ENCODE data around the gene HDAC7.

Gene HDAC7

DNA sequence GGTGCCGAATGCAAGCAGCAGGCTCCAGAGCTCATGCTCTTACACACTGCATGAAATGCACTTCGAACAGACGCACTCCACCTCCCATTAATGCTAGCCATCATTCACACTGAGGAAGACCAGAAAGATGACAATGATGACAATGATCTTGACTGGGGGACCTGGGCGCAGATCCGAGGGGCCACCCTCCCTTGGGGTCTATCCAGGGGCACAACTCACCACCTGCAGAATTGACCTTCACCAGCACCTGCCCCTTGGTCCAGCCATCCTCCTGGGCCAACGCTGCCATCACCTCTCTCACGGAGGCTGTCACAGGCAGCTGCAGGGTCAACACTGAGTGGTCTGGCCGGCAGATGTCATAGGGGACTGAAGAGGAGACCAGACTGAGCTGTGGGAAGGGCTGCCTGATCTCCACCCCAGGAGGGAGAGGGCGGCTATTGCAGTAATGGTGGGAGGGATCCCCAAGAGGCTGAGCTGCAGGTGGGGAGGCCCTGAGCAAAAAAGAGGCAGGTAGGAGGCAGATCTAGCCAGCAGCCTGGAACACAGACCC lies 76.3 kb downstream of the HDAC7 start:
- DNase-seq = no peak

- peak; percentile 66 to 75 for DNase-seq
Observed at GRCh38 chr12:47742253-47742825, 77.4 kb downstream of the HDAC7 start.

GRCh38 chr12:47741340-47741703 lies 78.4 kb downstream of the HDAC7 start:
- peak; percentile 22 to 30 for DNase-seq

DNA sequence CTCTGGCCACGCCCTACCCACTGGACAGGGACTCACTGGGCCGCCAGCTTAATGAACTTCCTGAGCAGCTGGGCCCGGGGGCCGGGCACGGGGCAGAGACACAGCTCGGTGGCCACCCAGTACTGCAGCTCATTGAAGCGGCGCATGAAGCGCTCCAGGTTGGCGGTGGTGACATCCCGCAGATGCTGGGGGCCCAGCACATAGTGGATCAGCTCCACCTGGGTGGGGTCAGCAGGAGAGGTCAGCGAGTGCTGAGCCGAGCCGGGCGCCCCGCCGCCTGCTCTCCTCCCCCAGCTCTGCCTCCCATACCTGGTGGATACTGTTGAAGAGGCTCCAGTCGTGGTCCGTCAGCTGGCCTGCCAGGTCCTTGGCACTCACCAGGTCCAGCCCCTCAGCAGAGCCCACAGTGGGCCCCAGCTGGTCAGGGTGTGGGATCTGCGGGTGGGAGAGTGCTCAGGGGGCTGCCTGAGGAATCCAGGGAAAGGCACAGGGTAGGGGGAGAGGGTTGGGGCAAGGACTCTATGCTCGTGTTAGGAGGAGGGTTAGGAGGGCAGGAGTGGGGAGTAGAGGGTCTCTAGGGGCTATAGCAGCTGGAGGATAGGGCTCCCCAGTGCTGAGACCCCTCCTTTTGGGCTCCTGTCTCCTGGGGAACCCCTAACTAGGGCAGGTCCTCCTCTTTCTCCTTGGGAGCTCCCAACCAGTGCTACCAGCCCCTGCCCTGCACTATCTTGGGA lies 78.9 kb downstream of the HDAC7 start:
- no peak for DNase-seq

DNA sequence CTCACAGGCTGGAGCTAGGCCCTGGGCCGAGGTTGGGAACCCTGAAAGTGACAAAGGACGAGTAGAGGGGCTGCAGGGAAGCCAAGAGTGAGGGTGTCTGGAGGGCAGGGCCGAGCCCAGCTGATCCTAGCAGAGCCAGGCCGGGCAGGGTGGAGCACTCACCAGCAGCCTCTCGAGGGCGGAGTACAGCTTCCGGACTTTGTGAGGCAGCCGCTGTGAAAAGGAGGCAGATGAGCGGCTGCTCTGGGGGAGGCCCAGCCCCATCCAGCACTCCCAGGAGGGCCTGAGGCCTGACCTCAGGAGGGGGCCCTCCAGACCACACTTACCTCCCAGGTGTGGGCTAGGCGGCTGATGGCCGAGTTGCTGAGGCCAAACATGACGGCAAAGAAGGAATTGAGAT lies 79.7 kb downstream of the HDAC7 start:
- no peak for DNase-seq

DNA sequence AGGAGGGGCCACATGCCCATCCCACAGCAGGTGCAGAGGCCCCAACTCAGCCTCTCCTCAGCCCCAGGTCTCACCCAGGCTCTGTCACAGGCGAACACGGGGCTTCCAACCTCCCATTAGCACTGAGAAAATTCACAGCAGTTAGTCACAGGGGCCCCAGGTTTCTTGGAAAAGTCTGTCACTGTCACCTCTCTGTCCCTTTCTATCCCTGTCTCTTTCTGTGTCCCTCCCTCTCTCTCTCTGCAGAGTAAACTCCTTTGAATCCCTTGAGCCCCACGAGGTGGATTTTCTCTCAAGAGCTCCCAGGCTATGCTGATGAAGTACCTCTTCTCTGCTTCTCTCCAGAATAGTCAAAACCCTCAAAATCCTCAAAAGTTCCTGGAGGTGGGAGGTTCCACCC lies 80.4 kb downstream of the HDAC7 start:
- no peak for DNase-seq

DNA sequence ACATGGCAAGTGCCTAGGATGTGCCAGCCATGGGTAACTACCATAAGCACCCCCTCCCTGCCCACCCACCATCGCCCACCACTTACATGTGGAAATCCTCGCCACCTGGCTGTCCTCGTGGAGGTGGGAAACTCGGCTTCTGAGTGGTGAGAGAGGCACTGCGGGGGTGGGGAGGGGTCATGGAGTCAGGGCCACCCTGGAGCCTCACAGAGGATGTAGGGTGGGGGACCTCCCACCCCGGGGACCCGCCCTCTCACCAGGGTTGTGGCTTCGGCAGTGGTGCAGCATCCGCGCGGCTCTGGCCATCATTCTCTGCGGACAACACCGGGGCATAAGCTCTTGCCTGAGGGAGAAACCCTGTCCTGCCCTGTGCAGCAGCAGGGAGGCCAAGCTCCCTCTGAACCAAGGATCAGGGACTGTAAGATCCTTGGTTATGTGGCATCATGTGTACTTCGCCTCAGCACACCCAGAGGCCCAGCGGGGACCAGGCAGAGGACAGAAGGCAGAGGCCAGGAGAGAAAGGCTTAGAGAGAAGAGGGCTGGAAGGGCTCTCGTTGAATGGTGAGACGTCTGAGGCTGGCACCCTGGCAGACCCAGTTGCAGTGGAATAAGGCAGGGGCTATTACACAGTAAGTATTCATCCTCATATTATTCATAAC lies 81.6 kb downstream of the HDAC7 start:
- DNase-seq = no peak

DNA sequence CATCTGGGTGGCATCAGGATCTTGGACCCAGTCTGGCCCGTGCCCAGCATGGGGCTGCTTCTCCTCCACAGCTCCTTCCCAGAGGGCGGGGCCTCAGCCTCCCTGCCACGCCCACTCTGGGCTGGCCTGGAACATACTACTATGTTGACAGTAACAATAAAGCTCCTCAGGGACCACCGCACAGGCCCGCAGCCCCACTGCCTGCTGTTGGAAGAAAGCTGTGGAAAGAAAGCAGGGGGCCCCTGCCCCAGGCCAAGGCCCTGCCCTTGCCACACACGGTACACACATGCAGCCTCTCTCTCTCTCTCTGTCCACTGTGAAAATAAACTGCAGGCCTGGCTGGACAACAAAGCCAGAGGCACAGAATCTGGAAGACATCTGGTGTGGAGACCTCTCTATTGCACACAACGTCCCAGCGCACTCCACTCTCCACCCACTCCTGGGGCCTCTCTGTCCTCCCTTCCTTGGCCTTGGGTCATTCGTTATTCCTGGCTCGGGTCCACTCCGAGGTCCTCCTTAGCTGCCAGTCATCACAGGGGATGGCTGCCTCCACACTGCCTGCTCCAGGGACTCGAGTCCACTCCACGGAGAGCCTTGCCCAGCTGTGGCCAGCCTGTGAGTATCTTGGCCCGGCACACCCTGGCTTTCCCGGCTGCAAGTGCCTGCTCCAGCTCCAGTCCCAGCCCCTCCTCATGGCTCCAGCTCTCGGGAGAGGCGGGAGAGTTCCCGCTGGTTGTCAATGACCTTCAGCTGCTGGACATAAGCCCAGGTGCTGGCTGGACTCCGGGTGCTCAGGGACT lies 82.6 kb downstream of the HDAC7 start:
- no peak for DNase-seq

DNA sequence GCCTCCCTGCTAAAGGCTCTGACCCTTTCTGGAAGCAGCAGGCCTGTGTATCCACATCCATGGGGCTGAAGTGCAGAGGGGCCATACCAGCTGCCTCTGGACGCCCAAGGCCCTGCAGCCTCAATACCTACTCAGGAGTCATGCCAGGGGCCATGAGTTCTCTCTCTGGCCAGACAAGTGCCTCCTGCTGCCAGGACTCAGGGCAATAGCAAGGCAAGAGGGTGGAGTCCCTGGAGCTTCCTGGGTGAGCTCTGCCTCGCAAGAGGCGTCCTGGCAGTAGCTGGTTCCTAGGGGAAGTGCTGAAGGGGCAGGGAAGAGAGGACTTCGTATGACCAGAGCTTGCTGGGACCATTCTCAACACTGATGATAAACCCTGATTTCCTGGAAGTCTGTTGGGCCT lies 83.5 kb downstream of the HDAC7 start:
- no peak for DNase-seq

DNA sequence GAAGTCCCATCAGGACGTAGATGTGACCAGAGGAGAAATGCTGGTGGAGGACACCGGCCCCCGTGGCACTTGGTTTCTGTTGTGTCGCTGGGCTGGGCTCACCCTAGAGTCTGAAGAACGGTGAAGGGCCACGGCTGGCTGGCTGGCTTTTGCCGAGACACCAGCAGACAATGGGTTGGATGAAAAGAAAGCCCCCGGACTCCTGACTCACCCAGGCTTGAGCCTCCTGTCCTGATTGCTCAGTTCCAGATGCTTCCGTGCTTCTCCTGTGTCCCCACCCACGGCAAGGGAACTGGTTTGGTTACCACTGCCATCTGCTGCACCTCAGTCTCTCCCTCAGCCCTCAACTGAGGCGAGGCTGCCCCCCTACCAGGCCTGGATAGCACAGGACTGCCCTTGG lies 84.1 kb downstream of the HDAC7 start:
- no peak for DNase-seq

- DNase-seq = no peak
Observed at GRCh38 chr12:47734725-47735480, 84.8 kb downstream of the HDAC7 start.

DNA sequence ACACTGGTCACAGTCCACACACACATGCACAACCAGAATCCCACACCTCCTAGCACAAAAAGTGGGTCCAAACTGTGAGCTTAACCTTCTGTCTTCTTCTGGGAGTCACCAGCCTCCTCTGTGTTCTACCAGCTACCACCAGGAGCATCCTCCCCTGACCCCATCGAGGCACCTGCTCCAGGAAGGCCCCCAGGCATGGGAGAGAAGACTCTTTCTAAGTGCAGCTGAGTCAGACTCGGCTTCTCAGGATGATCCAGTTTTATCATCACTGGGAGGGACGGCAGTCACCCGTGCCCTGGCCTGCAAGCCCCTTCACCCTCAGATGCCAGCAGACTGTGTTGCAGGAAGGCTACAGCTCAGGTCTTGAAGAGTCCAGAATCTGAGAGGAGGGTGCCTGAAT lies 86.6 kb downstream of the HDAC7 start:
- DNase-seq = no peak
